Erythroblast (primary cell): Measurements from ENCODE around the gene MEAF6.
"Not testable (repeated sequence)": the region's sequence is repeated elsewhere in the genome, so short reads cannot be mapped to it uniquely, and the experiment has no call there.

ENCODE experiments used
- GATA1 ChIP-seq: IDR thresholded peaks from 2 replicates; pipeline ENCODE4 v1.6.1; 2011; ENCODE audit warnings: low read depth, mild to moderate bottlenecking, control low read depth, low read length, moderate library complexity
- POLR2A ChIP-seq: IDR thresholded peaks from 2 replicates; pipeline ENCODE4 v1.6.1; 2011; ENCODE audit warnings: mild to moderate bottlenecking, low read length

- not testable (repeated sequence) for TF ChIP-seq POLR2A, GATA1
These were observed 4.4 kb upstream of the MEAF6 start for GRCh38 chr1:37518929-37519328.
